ENCODE data around the gene LRRC14B.
"Not testable (repeated sequence)": the region's sequence is repeated elsewhere in the genome, so short reads cannot be mapped to it uniquely, and the experiment has no call there.

DNA sequence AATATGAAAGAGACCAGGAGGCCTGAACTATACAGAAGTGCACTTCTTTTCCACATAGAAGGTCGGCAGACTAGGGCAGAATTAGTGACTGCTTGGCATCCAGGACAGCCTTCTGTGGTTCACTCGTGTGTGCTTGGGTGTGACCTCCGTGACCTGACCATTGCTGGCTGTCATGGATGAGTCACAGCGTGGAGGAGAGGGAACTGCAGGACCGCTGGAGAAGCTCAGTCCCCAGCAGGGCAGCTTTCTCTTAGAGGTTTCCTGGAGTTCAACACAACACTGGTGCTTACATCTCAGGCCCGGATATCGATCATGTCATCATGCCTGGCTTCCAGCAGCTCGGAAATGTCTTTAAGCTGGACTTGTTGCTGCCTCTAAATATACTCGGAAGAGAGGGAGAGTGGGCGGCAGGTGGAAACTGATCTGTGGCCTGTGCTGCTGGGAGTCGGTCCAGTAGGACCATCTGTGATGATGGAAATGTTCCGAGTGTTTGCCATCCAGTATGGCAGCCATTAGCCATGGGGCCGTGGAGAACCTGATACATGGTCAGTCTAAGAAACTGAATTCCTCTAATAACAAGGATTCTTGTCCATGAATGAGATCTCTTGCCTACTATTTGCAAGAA is 49.9 kb downstream of the LRRC14B start:
- TF ChIP-seq EZH2phosphoT487 (IDR thresholded peaks at IDR 0.05; ENCODE audit: insufficient read depth, low read depth); EZH2 (IDR thresholded peaks at IDR 0.05; ENCODE audit: insufficient read depth, poor library complexity, severe bottlenecking): not testable (repeated sequence)
